GM12874 (cell line): Measurements from ENCODE around the gene IL24.

Experiments used
- CTCF ChIP-seq: IDR thresholded peaks from 2 replicates; pipeline ENCODE4 v1.5.1; 2011; ENCODE audit warnings: low read depth, mild to moderate bottlenecking, control low read depth, low read length, moderate library complexity; ENCODE audit not compliant: insufficient read depth

The IL24 gene

DNA sequence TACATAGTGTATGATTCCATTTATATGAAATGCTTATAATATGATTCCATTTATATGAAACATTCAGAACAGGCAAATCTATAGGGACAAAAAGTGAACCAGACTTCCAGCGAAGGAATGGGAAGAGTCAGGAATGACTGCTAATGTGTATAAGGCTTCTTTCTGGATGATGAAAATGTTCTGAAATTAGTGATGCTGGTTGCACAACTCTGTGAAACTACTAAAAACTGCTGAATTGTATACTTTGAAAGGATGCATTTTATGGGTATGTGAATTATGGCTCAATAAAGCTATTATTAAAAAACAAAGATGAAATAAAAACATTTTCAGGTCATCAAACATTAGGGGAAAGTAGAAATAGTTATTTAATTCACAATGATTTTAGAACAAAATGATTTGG, 14.1 kb upstream of the IL24 start:
- no peak for TF ChIP-seq CTCF

GRCh38 chr1:206883876-206884275, 13.4 kb upstream of the IL24 start:
- no peak for TF ChIP-seq CTCF

GRCh38 chr1:206885341-206886060, 11.7 kb upstream of the IL24 start:
- no peak for TF ChIP-seq CTCF

GRCh38 chr1:206886831-206887230, 10.4 kb upstream of the IL24 start:
- no peak for TF ChIP-seq CTCF

DNA sequence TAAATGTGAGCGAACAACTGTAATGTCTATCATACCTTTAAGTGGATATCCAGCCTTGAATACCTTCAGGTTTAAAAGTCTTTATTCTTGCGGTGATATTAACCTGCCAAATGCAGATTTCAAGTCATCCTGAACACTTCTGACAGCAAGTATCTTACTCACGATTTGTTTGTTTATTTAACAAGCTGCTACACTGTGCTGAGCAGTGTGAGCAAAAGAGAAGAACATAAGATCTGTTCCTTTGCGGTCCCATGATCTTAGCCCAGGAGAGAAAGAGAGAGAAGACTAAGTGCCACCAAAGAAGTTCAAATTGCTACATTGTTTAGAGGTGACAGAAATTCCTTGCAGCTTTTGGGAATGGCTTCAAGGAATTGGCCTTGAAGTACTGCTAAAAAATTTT, 9.5 kb upstream of the IL24 start:
- TF ChIP-seq CTCF = no peak

DNA sequence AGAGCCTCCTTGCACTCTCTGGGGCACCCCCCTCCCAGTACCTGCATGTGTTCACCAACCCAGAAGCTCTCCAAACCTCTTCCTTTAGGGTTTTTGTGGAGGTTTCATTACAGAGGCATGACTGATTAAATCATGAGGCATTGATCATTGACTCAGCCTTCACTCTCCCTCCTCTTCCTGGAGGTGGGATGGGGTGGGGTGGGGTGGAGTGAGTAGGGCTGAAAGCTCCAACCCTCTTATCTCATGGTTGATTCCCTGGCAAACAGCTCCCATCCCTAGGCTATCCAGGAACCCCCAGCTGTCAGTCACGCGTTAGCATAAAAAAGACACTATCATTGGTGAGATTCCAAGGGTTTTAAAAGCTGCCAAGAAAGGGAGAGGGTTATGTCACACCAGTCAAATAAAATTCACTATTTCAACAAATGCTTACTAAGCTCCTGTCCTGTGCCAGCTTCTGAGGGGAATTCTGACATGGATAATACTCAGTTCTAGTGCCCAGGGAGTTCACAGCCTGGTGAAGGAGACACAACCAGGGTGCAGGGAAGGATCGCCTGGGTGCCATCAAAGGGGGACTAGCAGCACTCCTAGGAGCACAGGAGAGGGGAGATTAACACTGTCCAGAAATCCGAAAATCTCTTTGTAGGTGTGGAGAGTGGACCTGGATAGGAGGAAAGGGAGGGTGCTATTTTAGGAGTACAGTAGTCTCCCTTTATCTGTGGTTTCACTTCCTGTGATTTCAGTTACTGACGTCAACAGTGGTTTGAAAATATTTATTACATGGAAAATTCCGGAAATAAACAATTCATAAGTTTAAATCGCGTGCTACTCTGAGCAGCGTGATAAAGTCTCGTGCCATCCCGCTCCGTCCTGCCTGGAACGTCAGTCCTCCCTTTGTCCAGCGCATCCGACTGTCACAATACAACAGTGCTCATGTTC, 6.8 kb upstream of the IL24 start:
- no peak for TF ChIP-seq CTCF

DNA sequence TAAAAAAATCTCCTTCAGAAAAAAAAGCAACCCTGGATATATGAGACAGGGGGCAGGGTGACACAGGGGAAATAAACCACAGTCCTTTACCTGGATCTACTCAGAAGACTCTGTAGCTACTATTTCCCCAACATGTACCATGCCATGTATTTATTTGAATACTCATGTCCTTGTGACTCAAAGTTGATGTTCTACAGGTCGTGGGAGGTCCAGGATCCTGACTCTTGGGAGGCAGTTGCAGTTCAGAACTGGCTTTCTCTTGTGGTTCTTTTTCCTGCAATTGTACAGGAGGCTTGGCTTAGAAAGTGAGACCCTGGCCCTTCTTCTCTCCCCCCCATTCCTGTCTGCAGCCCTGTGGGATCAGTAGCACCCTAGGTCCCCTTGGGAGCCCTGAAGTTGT, 5.8 kb upstream of the IL24 start:
- TF ChIP-seq CTCF = no peak
